Mucosa of descending colon (tissue), 3 donors: ENCODE results near the gene PRSS38. TPM values are rescaled to one million over a fixed set of nuclear protein-coding genes. Genes with fewer than 3 reads are reported as not detected.
A peak's percentile ranks its signal among the peaks of the same experiment; 100 is the strongest.

Source experiments
- ATAC-seq: fragments of 200-7000 bp; cut with Tn5 transposase; one replicate; pipeline ENCODE4 v1.9.1; 2020; ENCODE audit warnings: mild to moderate bottlenecking, moderate library complexity
- DNase-seq, 3 donors: peaks; one replicate each; pipeline ENCODE4 v3.0.0-alpha.2; 2020
- H3K36me3 ChIP-seq: fragments of 200-600 bp; one replicate; pipeline ENCODE4 v1.8.0; 2021; ENCODE audit warnings: low read depth, mild to moderate bottlenecking
- H3K4me1 ChIP-seq: fragments of 200-600 bp; one replicate; pipeline ENCODE4 v1.8.0; 2021; ENCODE audit warnings: low read depth, mild to moderate bottlenecking
- H3K4me3 ChIP-seq: fragments of 200-600 bp; one replicate; pipeline ENCODE4 v1.8.0; 2021; ENCODE audit warnings: mild to moderate bottlenecking
- H3K9me3 ChIP-seq: fragments of 200-600 bp; one replicate; pipeline ENCODE4 v1.8.0; 2021; ENCODE audit warnings: mild to moderate bottlenecking
- intact Hi-C, 2 donors: fragments of 100-400 bp; cut with DNase I in 1 of 2; cut with micrococcal nuclease in 1 of 2; formaldehyde crosslinking; loops; one replicate each; pipeline versions ENCODE4 v1.11.0 to v1.11.1; 2022; cut with DNase I, micrococcal nuclease
- total RNA-seq, 3 donors: library from RNA; stranded (reverse); fragmentation: NEBNext Ultra II Directional in 2 of 3; extraction: Animal tissue kit (Norgen Biotek cat#: 25700) in 2 of 3; gene quantifications; one replicate each; pipeline versions ENCODE4 v1.2.1 to v1.2.4, GENCODE V29; 2021 to 2023
- TF ChIP-seq, protein P1 (sequence below): fragments of 200-600 bp; IDR thresholded peaks from one replicate; pipeline ENCODE4 v1.8.0; 2022; ENCODE audit warnings: antibody characterized with exemption, mild to moderate bottlenecking
- donor health status: DM: no; HTN: no; CAD: no; lungs with moderate emphysema.
- donor health status: DM: no; HTN: no; CAD: no.
- donor health status: DM: no; HTN: yes; CAD: no.

PRSS38 gene
- total RNA-seq, 3 donors from 2014 or later, result not detected

DNA sequence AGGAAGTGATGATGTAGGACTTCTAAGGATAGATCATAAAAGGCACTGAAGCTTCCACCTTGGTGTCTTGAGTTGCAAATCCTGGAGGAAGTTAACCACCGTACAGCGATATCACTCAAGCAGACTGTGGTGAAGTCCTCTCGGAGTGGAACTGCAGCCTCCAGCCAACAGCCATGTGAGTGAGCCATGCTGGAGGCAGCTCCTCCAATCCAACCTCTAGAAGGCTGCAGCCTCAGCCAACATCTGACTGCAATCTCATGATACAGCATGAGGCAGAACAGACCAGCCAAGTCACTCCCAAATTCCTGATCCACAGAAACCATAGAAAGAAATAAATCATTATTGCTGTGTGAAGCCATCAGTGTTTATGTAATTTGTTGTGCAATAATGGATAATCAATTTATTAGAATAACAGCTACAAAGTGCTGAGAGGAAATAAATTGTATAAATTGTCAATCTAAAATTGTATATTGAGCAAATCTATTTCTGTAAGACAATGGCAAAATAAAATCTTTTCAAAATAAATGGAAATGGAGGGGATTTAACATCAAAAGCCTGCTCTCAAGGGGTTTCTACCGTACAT lies 65.0 kb downstream of the PRSS38 start:
- H3K4me1 ChIP-seq, result no peaks in the 10 kb centered on the region
- no peak for DNase-seq
- intact Hi-C loops, result no loop called here
- no peak for ATAC-seq
- no peaks in the 10 kb centered on the region for H3K9me3 ChIP-seq
- no peak overlapping the region for H3K4me3 ChIP-seq
- no peaks in the 10 kb centered on the region for H3K36me3 ChIP-seq
- TF ChIP-seq, protein P1, sequence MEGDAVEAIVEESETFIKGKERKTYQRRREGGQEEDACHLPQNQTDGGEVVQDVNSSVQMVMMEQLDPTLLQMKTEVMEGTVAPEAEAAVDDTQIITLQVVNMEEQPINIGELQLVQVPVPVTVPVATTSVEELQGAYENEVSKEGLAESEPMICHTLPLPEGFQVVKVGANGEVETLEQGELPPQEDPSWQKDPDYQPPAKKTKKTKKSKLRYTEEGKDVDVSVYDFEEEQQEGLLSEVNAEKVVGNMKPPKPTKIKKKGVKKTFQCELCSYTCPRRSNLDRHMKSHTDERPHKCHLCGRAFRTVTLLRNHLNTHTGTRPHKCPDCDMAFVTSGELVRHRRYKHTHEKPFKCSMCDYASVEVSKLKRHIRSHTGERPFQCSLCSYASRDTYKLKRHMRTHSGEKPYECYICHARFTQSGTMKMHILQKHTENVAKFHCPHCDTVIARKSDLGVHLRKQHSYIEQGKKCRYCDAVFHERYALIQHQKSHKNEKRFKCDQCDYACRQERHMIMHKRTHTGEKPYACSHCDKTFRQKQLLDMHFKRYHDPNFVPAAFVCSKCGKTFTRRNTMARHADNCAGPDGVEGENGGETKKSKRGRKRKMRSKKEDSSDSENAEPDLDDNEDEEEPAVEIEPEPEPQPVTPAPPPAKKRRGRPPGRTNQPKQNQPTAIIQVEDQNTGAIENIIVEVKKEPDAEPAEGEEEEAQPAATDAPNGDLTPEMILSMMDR, result no peak

DNA sequence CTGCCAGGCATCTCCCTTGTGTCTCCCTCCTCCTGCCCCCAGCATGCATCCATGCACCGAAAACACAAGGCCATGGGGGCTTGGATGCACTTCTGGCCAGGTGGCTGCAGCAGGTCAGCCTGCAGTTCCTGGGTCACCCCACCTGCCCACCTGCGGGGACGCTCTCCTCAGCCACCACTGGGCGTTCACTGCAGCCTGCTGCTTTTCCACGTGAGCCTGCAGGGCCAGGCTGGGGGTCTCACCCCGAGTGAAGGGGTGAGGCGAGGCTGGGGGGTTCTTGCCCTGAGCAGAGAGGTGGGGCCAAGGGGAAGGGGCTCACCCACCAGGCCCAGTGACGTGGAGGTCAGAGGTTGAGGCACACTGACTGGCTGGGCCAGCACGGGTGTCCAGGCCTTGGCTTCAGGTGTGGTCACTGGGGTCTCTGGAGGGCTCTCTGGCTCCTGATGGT lies 67.6 kb downstream of the PRSS38 start:
- Histone ChIP-seq H3K9me3 (no peaks in the 10 kb centered on the region), H3K4me1 (no peaks in the 10 kb centered on the region), H3K4me3 (no peak overlapping the region), H3K36me3 (no peaks in the 10 kb centered on the region)
- ATAC-seq (no peak), DNase-seq (peak in 1 of 3 donors; percentile 37)
- intact Hi-C loops, result no loop called here
- TF ChIP-seq, protein P1, result no peak

DNA sequence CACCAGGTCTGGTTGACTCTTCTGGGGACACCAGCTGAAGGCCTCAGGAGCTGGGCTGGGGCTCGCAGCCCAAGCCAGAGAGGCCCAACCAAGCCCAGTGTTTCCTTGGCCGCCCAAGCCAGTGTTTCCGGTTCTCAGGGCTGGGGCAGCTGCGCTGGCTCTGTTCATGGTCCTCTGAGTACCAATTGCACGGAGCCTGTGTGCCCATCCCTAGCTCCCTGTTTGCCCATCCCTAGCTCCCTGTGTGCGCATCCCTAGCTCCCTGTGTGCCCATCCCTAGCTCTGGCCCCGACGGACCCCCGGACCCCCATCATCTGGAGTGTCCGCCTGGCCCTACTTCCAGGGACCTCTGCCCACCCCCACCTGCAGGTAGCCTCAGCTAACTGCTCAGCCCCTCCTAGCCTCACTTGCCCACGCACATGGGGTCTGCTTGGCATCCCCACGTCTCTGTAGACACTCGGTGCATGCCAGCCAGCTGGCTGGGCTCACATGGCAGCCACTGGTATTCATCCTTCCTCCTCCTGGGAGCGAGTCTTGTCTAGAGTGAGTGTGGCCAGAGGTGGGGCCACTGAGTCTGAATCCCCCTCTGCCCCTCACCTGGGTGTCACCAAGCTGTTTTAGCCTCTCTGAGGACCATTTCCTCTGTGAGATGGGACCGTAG lies 68.3 kb downstream of the PRSS38 start:
- TF ChIP-seq, protein P1, result no peak
- ATAC-seq (no peak), DNase-seq (peak in 1 of 3 donors; percentile 42)
- H3K4me3 ChIP-seq, result no peak overlapping the region
- intact Hi-C loops, result no loop called here
- no peaks in the 10 kb centered on the region for H3K36me3 ChIP-seq
- no peaks in the 10 kb centered on the region for H3K4me1 ChIP-seq
- no peaks in the 10 kb centered on the region for H3K9me3 ChIP-seq

DNA sequence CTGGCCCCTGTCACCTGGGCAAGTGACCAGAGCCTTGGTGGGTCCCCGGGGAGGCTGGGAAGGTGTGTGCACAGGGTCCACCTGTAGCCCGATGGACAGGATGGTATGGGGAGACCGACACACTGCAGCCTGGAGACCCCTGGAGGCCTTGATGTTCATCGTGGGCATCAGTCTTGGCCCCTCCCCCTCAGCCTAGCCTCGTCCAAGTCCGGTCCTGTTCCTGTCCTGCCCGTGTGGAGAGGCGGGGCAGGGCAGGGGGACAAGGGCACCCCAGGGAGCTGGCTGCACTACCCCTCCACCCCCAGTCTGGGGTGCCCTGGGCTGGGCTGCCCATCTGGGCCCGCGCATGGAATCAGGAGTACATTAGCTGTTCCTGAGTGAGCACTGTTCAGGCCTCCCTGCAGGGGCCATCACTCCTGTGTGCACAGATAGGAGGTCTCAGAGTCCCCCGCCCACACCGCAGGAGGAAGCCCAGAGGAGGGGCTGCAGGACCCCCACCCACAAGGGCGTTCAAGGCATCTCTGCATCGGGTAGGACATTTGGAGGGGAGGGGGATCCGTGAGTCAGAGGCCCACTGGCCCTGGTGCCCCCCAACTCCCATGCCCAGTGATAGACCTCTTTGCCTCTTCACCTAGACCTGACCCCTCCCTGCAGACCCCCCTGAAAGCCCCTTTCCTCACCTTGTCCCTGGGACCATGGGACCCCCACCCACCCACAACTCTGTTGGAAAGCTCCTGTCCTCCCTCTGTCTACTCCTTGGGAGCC lies 69.1 kb downstream of the PRSS38 start:
- Histone ChIP-seq H3K9me3 (no peaks in the 10 kb centered on the region), H3K4me1 (no peaks in the 10 kb centered on the region), H3K36me3 (no peaks in the 10 kb centered on the region), H3K4me3 (no peak overlapping the region)
- no peak for ATAC-seq
- intact Hi-C loops, result no loop called here
- TF ChIP-seq, protein P1, result no peak
- DNase-seq, result peak in 1 of 3 donors; percentile 44

DNA sequence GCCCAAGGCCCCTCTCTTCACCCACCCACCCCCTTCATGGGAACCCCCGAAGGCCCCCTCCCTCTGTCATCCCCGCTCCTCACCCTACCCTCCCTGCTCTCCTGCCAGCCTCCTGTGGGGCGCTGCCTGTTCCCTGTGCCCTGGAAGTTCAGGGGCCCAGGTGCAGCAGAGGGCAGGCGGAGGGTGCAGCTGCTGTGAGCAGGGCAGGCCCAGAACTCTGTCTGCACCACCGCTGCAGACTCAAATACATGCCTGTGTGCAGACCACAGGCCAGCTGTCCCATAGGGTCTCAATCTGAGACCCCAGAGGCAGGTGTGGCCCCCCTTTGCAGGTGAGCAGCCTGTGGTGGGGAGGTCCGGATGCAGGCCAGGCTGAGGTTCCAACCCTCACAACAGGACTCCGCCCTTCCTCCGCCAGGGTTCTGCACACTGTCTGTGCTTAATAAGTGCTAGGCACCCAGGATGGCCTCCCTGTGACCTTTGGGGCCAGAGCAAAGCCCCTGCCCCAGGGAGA lies 69.7 kb downstream of the PRSS38 start:
- intact Hi-C loops, result no loop called here
- TF ChIP-seq, protein P1, result no peak
- ATAC-seq (peak; percentile 25), DNase-seq (peak in 2 of 3 donors; percentile 28 to 64)
- H3K9me3 ChIP-seq, result no peaks in the 10 kb centered on the region
- no peak overlapping the region for H3K4me3 ChIP-seq
- no peaks in the 10 kb centered on the region for H3K4me1 ChIP-seq
- no peaks in the 10 kb centered on the region for H3K36me3 ChIP-seq
